ENCODE results near the gene IL4. TPM values are rescaled to one million over a fixed set of nuclear protein-coding genes. Genes with fewer than 3 reads are reported as not detected.
"Not testable (repeated sequence)": the region's sequence is repeated elsewhere in the genome, so short reads cannot be mapped to it uniquely, and the experiment has no call there.

The IL4 gene
- total RNA-seq (under 1 TPM in 1 of 5 donors, not detected in 4; 0.85 TPM), total RNA-seq (0 to 78.4 (median 0.55) reads per million in 29 experiments)
- not detected for total RNA-seq (2013)

DNA sequence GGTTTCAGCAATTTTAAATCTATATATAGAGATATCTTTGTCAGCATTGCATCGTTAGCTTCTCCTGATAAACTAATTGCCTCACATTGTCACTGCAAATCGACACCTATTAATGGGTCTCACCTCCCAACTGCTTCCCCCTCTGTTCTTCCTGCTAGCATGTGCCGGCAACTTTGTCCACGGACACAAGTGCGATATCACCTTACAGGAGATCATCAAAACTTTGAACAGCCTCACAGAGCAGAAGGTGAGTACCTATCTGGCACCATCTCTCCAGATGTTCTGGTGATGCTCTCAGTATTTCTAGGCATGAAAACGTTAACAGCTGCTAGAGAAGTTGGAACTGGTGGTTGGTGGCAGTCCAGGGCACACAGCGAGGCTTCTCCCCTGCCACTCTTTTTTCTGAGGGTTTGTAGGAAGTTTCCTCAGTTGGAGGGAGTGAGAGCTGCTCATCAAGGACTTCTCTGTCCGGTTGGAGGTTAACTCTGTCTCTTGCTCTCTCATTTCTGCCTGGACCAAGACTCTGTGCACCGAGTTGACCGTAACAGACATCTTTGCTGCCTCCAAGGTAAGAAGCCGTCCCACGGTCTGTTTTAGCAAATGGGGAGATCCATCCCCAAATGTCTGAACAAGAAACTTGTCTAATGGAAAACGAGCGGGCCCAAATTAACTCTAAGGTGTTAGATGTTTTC, at the start of gene IL4:
Gene IL4, plus strand, starts transcription at position 51 of the 692 bp plus-strand sequence. Its CDS starts 62 bp downstream, at position 113.
- H3K36me3 Mint-ChIP-seq: no peaks in the 10 kb centered on the region
- ATAC-seq (replicated peaks in 1 of 4) (no peak), DNase-seq (no peak)
- Histone ChIP-seq H3K4me1 (ENCODE audit: control insufficient read depth in 1 of 2, extremely low read depth in 1 of 2, insufficient read depth in 2 of 2, low read length in 2 of 2) (peaks cover 0 to 11% of the 10 kb centered on the region in 2 experiments), H3K27me3 (replicated peaks in 1 of 2; ENCODE audit: control insufficient read depth in 2 of 2, extremely low read depth in 1 of 2, insufficient read depth in 2 of 2, low read length in 1 of 2) (peaks cover 0 to 5% of the 10 kb centered on the region in 2 experiments), H3K4me3 (ENCODE audit: control insufficient read depth in 1 of 2, extremely low read depth in 1 of 2, low read length in 1 of 2) (no peak within 1 kb of the TSS), H3K9me3 (no peaks in the 10 kb centered on the region), H3K36me3 (ENCODE audit: control insufficient read depth in 2 of 2, extremely low read depth in 1 of 2, insufficient read depth in 1 of 2, low read length in 1 of 2) (no peaks in the 10 kb centered on the region), H3K27ac (ENCODE audit: low read length) (no peak within 1 kb of the TSS)
- ChIA-PET POLR2A (no interaction called here), CTCF (no interaction called here)
- H3K27ac Mint-ChIP-seq: peak within 1 kb of the TSS; percentile 16 to 56
- H3K4me1 Mint-ChIP-seq: peaks cover 0 to 22% (median 0%) of the 10 kb centered on the region in 3 donors
- H3K27me3 Mint-ChIP-seq: no peaks in the 10 kb centered on the region
- 68% methylated on average over 8 of the region's 14 CpGs for WGBS (ENCODE audit: insufficient coverage)
- H3K4me3 Mint-ChIP-seq: peak within 1 kb of the TSS; percentile 1 to 57 (median 8)
- no peaks in the 10 kb centered on the region for H3K9me3 Mint-ChIP-seq

DNA sequence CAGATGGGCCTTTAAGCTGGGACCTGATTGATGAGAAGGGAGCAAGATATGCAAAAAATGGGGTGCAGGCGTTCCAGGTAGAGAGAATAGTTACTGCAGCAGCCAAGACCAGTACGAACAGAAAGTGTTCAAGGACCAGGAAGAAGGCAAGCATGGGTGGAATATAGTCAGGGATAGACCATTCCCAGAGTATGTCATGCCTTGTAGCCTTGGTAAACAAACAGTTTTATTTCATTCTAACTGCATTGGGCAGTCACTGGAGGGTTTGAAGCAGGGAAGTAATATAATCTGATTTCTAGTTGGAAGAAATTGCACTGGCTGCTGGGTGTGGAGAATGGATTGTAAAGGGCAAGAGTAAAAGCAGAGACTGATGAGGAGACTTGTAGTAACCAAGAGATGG, 46.3 kb upstream of the IL4 start:
- H3K4me3 ChIP-seq (ENCODE audit: control insufficient read depth in 1 of 2, extremely low read depth in 1 of 2, low read length in 1 of 2): no peak overlapping the region
- H3K27ac Mint-ChIP-seq: no peak overlapping the region
- no peaks in the 10 kb centered on the region for H3K9me3 Mint-ChIP-seq
- peaks cover 0 to 13% of the 10 kb centered on the region in 2 donors for H3K36me3 ChIP-seq (ENCODE audit: control insufficient read depth in 2 of 2, extremely low read depth in 1 of 2, insufficient read depth in 1 of 2, low read length in 1 of 2)
- no peak overlapping the region for H3K27ac ChIP-seq (ENCODE audit: low read length)
- ATAC-seq (replicated peaks in 1 of 4) (no peak), DNase-seq (no peak)
- no peaks in the 10 kb centered on the region for H3K4me1 ChIP-seq (ENCODE audit: control insufficient read depth in 1 of 2, extremely low read depth in 1 of 2, insufficient read depth in 2 of 2, low read length in 2 of 2)
- no peaks in the 10 kb centered on the region for H3K27me3 ChIP-seq (replicated peaks in 1 of 2; ENCODE audit: control insufficient read depth in 2 of 2, extremely low read depth in 1 of 2, insufficient read depth in 2 of 2, low read length in 1 of 2)
- H3K4me1 Mint-ChIP-seq: peaks cover 0 to 12% (median 7%) of the 10 kb centered on the region in 3 donors
- POLR2A ChIA-PET: no interaction called here
- WGBS (ENCODE audit: insufficient coverage): 100% methylated on average over 2 of the region's 2 CpGs
- H3K4me3 Mint-ChIP-seq: no peak overlapping the region
- no peaks in the 10 kb centered on the region for H3K27me3 Mint-ChIP-seq
- H3K9me3 ChIP-seq: no peaks in the 10 kb centered on the region
- peaks cover 57% of the 10 kb centered on the region for H3K36me3 Mint-ChIP-seq
- CTCF ChIA-PET: no interaction called here

DNA sequence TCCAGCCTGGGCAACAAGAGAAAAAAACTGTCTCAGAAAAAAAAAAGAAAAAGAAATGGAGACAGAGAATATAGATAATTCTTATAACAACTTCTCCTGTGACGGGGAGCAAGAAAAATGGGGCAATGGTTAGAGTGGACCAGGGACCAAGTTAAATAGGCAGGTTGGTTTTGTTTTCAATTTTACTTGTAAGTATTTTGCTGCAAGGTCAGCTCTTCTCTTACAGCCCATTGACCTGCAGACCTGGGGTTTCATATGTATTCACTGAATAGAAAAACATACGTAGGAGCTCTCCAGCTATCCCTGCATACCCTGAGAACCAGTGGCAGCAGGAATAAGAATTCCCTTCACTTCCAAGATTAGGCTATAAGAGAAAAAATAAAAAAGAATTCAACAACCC, 45.0 kb upstream of the IL4 start:
- WGBS (ENCODE audit: insufficient coverage): no CpG with 5 or more reads among the region's 2 CpGs
- H3K4me1 Mint-ChIP-seq: peaks cover 0 to 12% (median 7%) of the 10 kb centered on the region in 3 donors
- ATAC-seq (replicated peaks in 1 of 4): no peak
- Histone ChIP-seq H3K4me3 (ENCODE audit: control insufficient read depth in 1 of 2, extremely low read depth in 1 of 2, low read length in 1 of 2) (no peak overlapping the region), H3K9me3 (no peaks in the 10 kb centered on the region), H3K36me3 (ENCODE audit: control insufficient read depth in 2 of 2, extremely low read depth in 1 of 2, insufficient read depth in 1 of 2, low read length in 1 of 2) (peaks cover 0 to 10% of the 10 kb centered on the region in 2 donors), H3K27me3 (replicated peaks in 1 of 2; ENCODE audit: control insufficient read depth in 2 of 2, extremely low read depth in 1 of 2, insufficient read depth in 2 of 2, low read length in 1 of 2) (no peaks in the 10 kb centered on the region), H3K27ac (ENCODE audit: low read length) (no peak overlapping the region), H3K4me1 (ENCODE audit: control insufficient read depth in 1 of 2, extremely low read depth in 1 of 2, insufficient read depth in 2 of 2, low read length in 2 of 2) (no peaks in the 10 kb centered on the region)
- POLR2A ChIA-PET: no interaction called here
- no peak overlapping the region for H3K4me3 Mint-ChIP-seq
- no peak for DNase-seq
- no peaks in the 10 kb centered on the region for H3K27me3 Mint-ChIP-seq
- CTCF ChIA-PET: no interaction called here
- H3K9me3 Mint-ChIP-seq: no peaks in the 10 kb centered on the region
- no peak overlapping the region for H3K27ac Mint-ChIP-seq
- H3K36me3 Mint-ChIP-seq: peaks cover 46% of the 10 kb centered on the region

DNA sequence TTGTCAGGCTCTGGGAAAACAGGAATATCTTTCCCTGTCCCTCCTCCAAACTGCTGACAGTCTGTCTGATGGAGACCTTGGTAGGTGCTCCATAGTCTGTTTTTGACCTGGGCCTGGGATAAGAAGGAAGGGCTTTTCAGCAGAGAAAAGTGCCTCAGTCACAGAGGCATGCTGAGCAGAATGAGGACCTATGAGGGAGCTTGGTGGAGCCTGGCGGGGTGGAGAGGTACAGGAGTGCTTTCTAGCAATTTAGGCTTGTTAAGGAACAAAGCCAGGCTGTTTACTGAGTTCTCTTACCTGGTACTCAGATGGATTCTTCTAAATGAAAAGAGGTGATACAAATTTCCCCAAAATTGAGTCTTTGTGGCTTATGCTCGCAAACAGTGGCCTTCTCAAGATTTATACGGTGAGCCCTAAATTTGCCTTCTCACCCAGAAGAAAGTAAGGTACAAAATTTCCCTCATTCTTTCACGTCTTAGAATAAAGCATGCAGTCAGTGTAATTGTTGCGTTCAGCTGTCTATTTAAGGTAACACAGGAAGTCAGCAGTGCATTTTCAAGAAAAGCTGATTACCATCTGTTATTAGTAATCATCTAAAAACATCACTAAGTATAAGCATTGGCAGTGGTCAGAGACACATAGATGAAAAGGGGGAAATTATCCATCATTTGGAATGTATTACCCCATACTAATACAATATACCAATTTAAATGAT, 44.4 kb upstream of the IL4 start:
- Histone ChIP-seq H3K4me1 (ENCODE audit: control insufficient read depth in 1 of 2, extremely low read depth in 1 of 2, insufficient read depth in 2 of 2, low read length in 2 of 2) (no peaks in the 10 kb centered on the region), H3K27ac (ENCODE audit: low read length) (peak overlapping the region; percentile 20), H3K36me3 (ENCODE audit: control insufficient read depth in 2 of 2, extremely low read depth in 1 of 2, insufficient read depth in 1 of 2, low read length in 1 of 2) (peaks cover 0 to 10% of the 10 kb centered on the region in 2 donors), H3K4me3 (ENCODE audit: control insufficient read depth in 1 of 2, extremely low read depth in 1 of 2, low read length in 1 of 2) (no peak overlapping the region), H3K27me3 (replicated peaks in 1 of 2; ENCODE audit: control insufficient read depth in 2 of 2, extremely low read depth in 1 of 2, insufficient read depth in 2 of 2, low read length in 1 of 2) (no peaks in the 10 kb centered on the region), H3K9me3 (no peaks in the 10 kb centered on the region)
- Mint-ChIP-seq H3K9me3 (no peaks in the 10 kb centered on the region), H3K36me3 (peaks cover 46% of the 10 kb centered on the region), H3K4me3 (no peak overlapping the region), H3K27me3 (no peaks in the 10 kb centered on the region), H3K4me1 (peaks cover 0 to 12% (median 7%) of the 10 kb centered on the region in 3 donors), H3K27ac (peak overlapping the region; percentile 34 to 68)
- ATAC-seq (replicated peaks in 1 of 4) (peak in 1 of 4 experiments; percentile 53), DNase-seq (no peak)
- WGBS (ENCODE audit: insufficient coverage): 90% methylated on average over 1 of the region's 5 CpGs
- ChIA-PET CTCF (interaction anchor here in 1 of 2 donors (0.6 to 0.7 kb wide), 2 partner anchors 15 to 107 kb away, joined by 4 to 6 read pairs; no protein-coding TSS in a partner anchor), POLR2A (no interaction called here)

DNA sequence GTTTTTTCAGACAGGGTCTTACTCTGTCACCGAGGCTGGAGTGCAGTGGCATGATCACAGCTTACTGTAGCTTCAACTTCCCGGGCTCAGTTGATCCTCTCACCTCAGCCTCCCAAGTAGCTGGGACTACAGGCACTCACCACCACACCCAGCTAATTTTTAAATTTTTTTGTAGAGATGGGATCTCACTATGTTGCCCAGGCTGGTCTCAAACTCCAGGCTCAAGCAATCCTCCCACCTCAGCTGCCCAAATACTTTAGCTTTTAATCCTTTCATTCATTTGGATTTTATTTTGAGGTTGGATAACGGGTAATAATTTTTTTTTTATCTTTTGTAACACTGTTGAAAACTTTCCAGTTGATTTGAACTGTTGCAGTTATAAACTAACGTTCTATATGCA, 40.2 kb upstream of the IL4 start:
- DNase-seq; H3K4me3 ChIP-seq (ENCODE audit: control insufficient read depth in 1 of 2, extremely low read depth in 1 of 2, low read length in 1 of 2); H3K4me3 Mint-ChIP-seq; H3K27ac ChIP-seq (ENCODE audit: low read length); H3K27me3 Mint-ChIP-seq; ATAC-seq (replicated peaks in 1 of 4); H3K27me3 ChIP-seq (replicated peaks in 1 of 2; ENCODE audit: control insufficient read depth in 2 of 2, extremely low read depth in 1 of 2, insufficient read depth in 2 of 2, low read length in 1 of 2); POLR2A ChIA-PET; H3K9me3 Mint-ChIP-seq; H3K9me3 ChIP-seq; H3K4me1 ChIP-seq (ENCODE audit: control insufficient read depth in 1 of 2, extremely low read depth in 1 of 2, insufficient read depth in 2 of 2, low read length in 2 of 2); H3K27ac Mint-ChIP-seq: not testable (repeated sequence)
- no CpG with 5 or more reads among the region's 4 CpGs for WGBS (ENCODE audit: insufficient coverage)
- peaks cover 44% of the 10 kb centered on the region for H3K36me3 Mint-ChIP-seq
- H3K4me1 Mint-ChIP-seq: peaks cover 5 to 13% (median 11%) of the 10 kb centered on the region in 3 donors
- CTCF ChIA-PET: interaction anchor here in 1 of 2 donors (0.6 to 0.9 kb wide), 3 partner anchors 38 to 705 kb away, joined by 3 to 4 read pairs (median 4); no protein-coding TSS in a partner anchor
- H3K36me3 ChIP-seq (ENCODE audit: control insufficient read depth in 2 of 2, extremely low read depth in 1 of 2, insufficient read depth in 1 of 2, low read length in 1 of 2): peaks cover 0 to 33% of the 10 kb centered on the region in 2 donors

DNA sequence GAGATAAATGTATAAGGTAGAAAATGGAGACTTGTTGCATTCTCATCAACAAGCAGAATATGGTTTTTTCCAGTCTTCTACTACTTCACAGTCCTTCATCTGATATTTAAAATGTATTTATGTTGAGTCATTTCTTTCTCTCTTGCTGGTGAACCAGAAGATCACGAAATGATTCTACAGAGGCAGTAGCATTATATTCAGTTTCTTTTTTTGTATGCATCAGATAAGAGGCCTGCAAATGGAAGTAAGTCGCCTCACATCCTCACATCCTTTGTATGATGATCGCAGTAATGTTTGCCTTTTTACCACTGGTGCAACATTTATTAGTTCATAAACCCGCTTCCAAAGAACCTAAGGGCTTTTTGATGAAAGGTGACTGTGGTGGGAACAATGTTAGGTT, 37.9 kb upstream of the IL4 start:
- H3K27ac Mint-ChIP-seq: no peak overlapping the region
- POLR2A ChIA-PET: no interaction called here
- no peak overlapping the region for H3K4me3 ChIP-seq (ENCODE audit: control insufficient read depth in 1 of 2, extremely low read depth in 1 of 2, low read length in 1 of 2)
- ATAC-seq (replicated peaks in 1 of 4): no peak
- no peak overlapping the region for H3K4me3 Mint-ChIP-seq
- no CpG with 5 or more reads among the region's 4 CpGs for WGBS (ENCODE audit: insufficient coverage)
- no peak for DNase-seq
- no peaks in the 10 kb centered on the region for H3K4me1 ChIP-seq (ENCODE audit: control insufficient read depth in 1 of 2, extremely low read depth in 1 of 2, insufficient read depth in 2 of 2, low read length in 2 of 2)
- no peak overlapping the region for H3K27ac ChIP-seq (ENCODE audit: low read length)
- H3K9me3 ChIP-seq: no peaks in the 10 kb centered on the region
- H3K27me3 ChIP-seq (replicated peaks in 1 of 2; ENCODE audit: control insufficient read depth in 2 of 2, extremely low read depth in 1 of 2, insufficient read depth in 2 of 2, low read length in 1 of 2): no peaks in the 10 kb centered on the region
- peaks cover 5 to 6% (median 5%) of the 10 kb centered on the region in 3 donors for H3K4me1 Mint-ChIP-seq
- H3K9me3 Mint-ChIP-seq: no peaks in the 10 kb centered on the region
- CTCF ChIA-PET: no interaction called here
- no peaks in the 10 kb centered on the region for H3K27me3 Mint-ChIP-seq
- H3K36me3 ChIP-seq (ENCODE audit: control insufficient read depth in 2 of 2, extremely low read depth in 1 of 2, insufficient read depth in 1 of 2, low read length in 1 of 2): peaks cover 7 to 41% of the 10 kb centered on the region in 2 donors
- H3K36me3 Mint-ChIP-seq: peaks cover 41% of the 10 kb centered on the region

All from T-cell (primary cell).